Measurements from ENCODE around the gene POLR3H. TPM values are rescaled to one million over a fixed set of nuclear protein-coding genes. Genes with fewer than 3 reads are reported as not detected.

POLR3H gene
- total and polyA plus RNA-seq, 2 donors (not counting 3 experiments of a cell fraction or from before 2014, with no cell fraction given): 31.2 to 39.4 TPM

DNA sequence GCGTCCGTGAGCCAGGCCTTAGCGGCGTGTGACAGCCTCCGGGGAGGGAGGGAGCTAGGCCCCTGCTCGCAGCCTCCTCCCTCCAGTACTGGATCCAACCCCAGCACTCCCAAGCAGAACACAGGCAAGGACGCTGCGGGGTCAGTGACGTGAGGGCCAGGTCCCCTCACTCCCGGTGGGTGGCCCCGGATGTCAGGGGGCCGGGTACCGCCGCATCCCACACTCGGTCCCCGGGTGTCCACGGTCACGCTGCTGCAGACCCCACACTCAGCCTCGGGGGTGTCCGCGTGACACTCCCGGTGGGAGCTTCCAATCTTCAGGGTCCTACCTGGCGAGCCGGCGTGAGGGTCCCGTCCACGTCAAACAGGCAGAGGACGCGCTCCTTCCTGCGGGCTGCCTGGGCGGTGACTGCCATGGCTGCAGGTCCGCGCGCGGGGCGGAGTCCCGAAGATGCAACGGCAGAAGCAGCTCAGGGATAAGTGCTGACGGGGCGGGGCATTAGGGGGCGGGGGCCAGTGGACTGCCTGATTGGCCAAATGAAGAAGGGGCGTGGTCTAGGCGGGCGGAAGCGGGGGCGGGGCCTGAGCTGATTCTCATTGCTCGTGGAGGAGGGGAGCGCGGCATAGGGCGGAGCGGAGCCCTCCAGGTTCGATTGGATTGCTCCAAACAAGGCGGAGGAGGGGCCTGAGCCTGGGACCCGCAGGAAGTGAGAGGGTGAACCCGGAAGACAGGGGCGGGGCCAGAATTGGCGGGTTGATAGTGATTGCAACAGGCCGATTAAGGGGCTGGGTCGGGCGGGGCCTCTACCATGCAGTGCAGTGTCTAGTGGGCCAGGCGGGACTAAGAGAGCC, 45.3 kb upstream of the POLR3H start, which contains the start of gene PMM1:
TSS of gene PMM1 (minus strand) at position 450 of the 851 bp plus-strand sequence. CDS start at position 415, 35 bp downstream.
- no peaks in the 10 kb centered on the region for H3K27me3 ChIP-seq (ENCODE audit: control insufficient read depth in 2 of 2, insufficient read depth in 2 of 2, low read length in 2 of 2)
- ChIA-PET POLR2A (interaction anchor here (0.5 to 1.9 kb wide), 12 partner anchors 8 to 1549 kb away, joined by 3 to 9 read pairs (median 4); partner anchors contain the start of genes DESI1, POLR3H and XRCC6), CTCF (interaction anchor here (0.7 to 3.7 kb wide), 19 partner anchors 8 to 186 kb away, joined by 3 to 35 read pairs (median 6); partner anchors contain the start of genes DESI1, POLR3H and XRCC6)
- H3K4me2 ChIP-seq (ENCODE audit: insufficient read depth, low read length): peak within 1 kb of the TSS; percentile 57
- peaks cover 6% of the 10 kb centered on the region for H3K4me1 ChIP-seq (ENCODE audit: control insufficient read depth, extremely low read depth, insufficient read depth, low read length)
- H4K20me1 ChIP-seq (replicated peaks; ENCODE audit: control insufficient read depth, extremely low read depth, insufficient read depth, low read length): no peaks in the 10 kb centered on the region
- peak within 1 kb of the TSS; percentile 25 to 70 (median 54) for H3K4me3 ChIP-seq (replicated peaks in 1 of 3; ENCODE audit: insufficient read depth in 1 of 3, low read depth in 1 of 3, low read length in 3 of 3)
- peak within 1 kb of the TSS; percentile 30 for H3K27ac ChIP-seq (ENCODE audit: insufficient read depth, low read depth, low read length)
- no peaks in the 10 kb centered on the region for H3K36me3 ChIP-seq (ENCODE audit: control insufficient read depth in 2 of 2, extremely low read depth in 1 of 2, insufficient read depth in 2 of 2, low read length in 2 of 2)
- H3K9ac ChIP-seq (replicated peaks; ENCODE audit: extremely low read depth, insufficient read depth, low read length): peak within 1 kb of the TSS; percentile 55
- intact Hi-C loops (cut with micrococcal nuclease): loop anchor here (1.0 kb wide), 1 partner anchor 45 kb away; the partner anchor contains the start of gene POLR3H
- H3K79me2 ChIP-seq (ENCODE audit: control insufficient read depth, insufficient read depth, low read length): peaks cover 2% of the 10 kb centered on the region
- H3K9me3 ChIP-seq (replicated peaks; ENCODE audit: control insufficient read depth, insufficient read depth, low read length): no peaks in the 10 kb centered on the region
- H2AFZ ChIP-seq (ENCODE audit: low read depth, low read length): peak within 1 kb of the TSS; percentile 82
- dilution Hi-C loops (cut with MboI; ENCODE audit: extremely low pct_ligation_motif_present, low sequenced_read_pairs): no loop called here
- no peaks in the 10 kb centered on the region for H3K9me1 ChIP-seq (replicated peaks; ENCODE audit: control insufficient read depth, extremely low read depth, insufficient read depth, low read length)
- FAIRE-seq (peak; percentile 99), DNase-seq (ENCODE audit: low read depth, low spot score) (peak; percentile 100)
- TF ChIP-seq POLR2A (IDR thresholded peaks at IDR 0.05; ENCODE audit: low read depth, low read length) (peak; percentile 65), GATA2 (IDR thresholded peaks at IDR 0.05; ENCODE audit: insufficient read depth, insufficient read length, low read depth, low read length) (no peak)
- BruUV-seq (replicated peaks): TSS peak; percentile 13

DNA sequence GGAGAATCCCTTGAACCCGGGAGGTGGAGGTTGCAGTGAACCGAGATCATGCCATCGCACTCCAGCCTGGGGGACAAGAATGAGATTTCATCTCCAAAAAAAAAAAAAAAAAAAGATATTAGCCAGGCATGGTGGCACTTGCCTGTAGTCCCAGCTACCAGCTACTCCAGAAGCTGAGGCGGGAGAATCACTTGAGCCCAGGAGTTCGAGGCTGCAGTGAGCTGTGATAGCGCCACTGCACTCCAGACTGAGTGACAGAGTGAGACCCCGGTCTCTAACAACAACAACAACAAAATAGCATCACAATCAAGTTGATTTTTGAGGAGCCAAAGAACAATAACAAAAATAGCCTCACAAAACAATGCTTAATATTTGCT, 43.1 kb upstream of the POLR3H start:
- H3K4me2 ChIP-seq (ENCODE audit: insufficient read depth, low read length): no peak overlapping the region
- H3K9me3 ChIP-seq (replicated peaks; ENCODE audit: control insufficient read depth, insufficient read depth, low read length): no peaks in the 10 kb centered on the region
- H3K79me2 ChIP-seq (ENCODE audit: control insufficient read depth, insufficient read depth, low read length): peaks cover 2% of the 10 kb centered on the region
- ChIA-PET CTCF (interaction anchor here (1.3 kb wide), 1 partner anchor 44 kb away, joined by 3 read pairs; no protein-coding TSS in a partner anchor), POLR2A (no interaction called here)
- H3K9me1 ChIP-seq (replicated peaks; ENCODE audit: control insufficient read depth, extremely low read depth, insufficient read depth, low read length): no peaks in the 10 kb centered on the region
- BruUV-seq (replicated peaks): no TSS peak
- H3K27me3 ChIP-seq (ENCODE audit: control insufficient read depth in 2 of 2, insufficient read depth in 2 of 2, low read length in 2 of 2): no peaks in the 10 kb centered on the region
- H3K4me3 ChIP-seq (replicated peaks in 1 of 3; ENCODE audit: insufficient read depth in 1 of 3, low read depth in 1 of 3, low read length in 3 of 3): no peak overlapping the region
- no peak for FAIRE-seq
- no peak overlapping the region for H3K9ac ChIP-seq (replicated peaks; ENCODE audit: extremely low read depth, insufficient read depth, low read length)
- no peak for DNase-seq (ENCODE audit: low read depth, low spot score)
- no peaks in the 10 kb centered on the region for H3K36me3 ChIP-seq (ENCODE audit: control insufficient read depth in 2 of 2, extremely low read depth in 1 of 2, insufficient read depth in 2 of 2, low read length in 2 of 2)
- H2AFZ ChIP-seq (ENCODE audit: low read depth, low read length): no peak overlapping the region
- TF ChIP-seq GATA2 (IDR thresholded peaks at IDR 0.05; ENCODE audit: insufficient read depth, insufficient read length, low read depth, low read length): no peak
- no peak for TF ChIP-seq EZH2 (IDR thresholded peaks at IDR 0.05; ENCODE audit: borderline replicate concordance, low read depth, low read length, severe bottlenecking)
- TF ChIP-seq, protein P1, sequence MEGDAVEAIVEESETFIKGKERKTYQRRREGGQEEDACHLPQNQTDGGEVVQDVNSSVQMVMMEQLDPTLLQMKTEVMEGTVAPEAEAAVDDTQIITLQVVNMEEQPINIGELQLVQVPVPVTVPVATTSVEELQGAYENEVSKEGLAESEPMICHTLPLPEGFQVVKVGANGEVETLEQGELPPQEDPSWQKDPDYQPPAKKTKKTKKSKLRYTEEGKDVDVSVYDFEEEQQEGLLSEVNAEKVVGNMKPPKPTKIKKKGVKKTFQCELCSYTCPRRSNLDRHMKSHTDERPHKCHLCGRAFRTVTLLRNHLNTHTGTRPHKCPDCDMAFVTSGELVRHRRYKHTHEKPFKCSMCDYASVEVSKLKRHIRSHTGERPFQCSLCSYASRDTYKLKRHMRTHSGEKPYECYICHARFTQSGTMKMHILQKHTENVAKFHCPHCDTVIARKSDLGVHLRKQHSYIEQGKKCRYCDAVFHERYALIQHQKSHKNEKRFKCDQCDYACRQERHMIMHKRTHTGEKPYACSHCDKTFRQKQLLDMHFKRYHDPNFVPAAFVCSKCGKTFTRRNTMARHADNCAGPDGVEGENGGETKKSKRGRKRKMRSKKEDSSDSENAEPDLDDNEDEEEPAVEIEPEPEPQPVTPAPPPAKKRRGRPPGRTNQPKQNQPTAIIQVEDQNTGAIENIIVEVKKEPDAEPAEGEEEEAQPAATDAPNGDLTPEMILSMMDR (IDR thresholded peaks at IDR 0.05; ENCODE audit: extremely low read depth in 1 of 2, insufficient read depth in 1 of 2, low read depth in 1 of 2, low read length in 2 of 2): no peak
- TF ChIP-seq JUN (IDR thresholded peaks at IDR 0.05; ENCODE audit: borderline replicate concordance, insufficient read depth, insufficient read length, low read depth): no peak
- TF ChIP-seq POLR2A (IDR thresholded peaks at IDR 0.05; ENCODE audit: low read depth, low read length): no peak
- TF ChIP-seq MYC (IDR thresholded peaks at IDR 0.05; ENCODE audit: low read depth, low read length): no peak
- TF ChIP-seq POLR2AphosphoS5 (IDR thresholded peaks at IDR 0.05; ENCODE audit: insufficient read depth, low read depth, low read length): no peak
- no peak for TF ChIP-seq FOS (IDR thresholded peaks at IDR 0.05; ENCODE audit: borderline replicate concordance, insufficient read depth, low read length)
- TF ChIP-seq MAX (IDR thresholded peaks at IDR 0.05; ENCODE audit: insufficient read depth, insufficient read length): no peak
- dilution Hi-C loops (cut with MboI; ENCODE audit: extremely low pct_ligation_motif_present, low sequenced_read_pairs): no loop called here
- no peaks in the 10 kb centered on the region for H4K20me1 ChIP-seq (replicated peaks; ENCODE audit: control insufficient read depth, extremely low read depth, insufficient read depth, low read length)
- peaks cover 6% of the 10 kb centered on the region for H3K4me1 ChIP-seq (ENCODE audit: control insufficient read depth, extremely low read depth, insufficient read depth, low read length)
- no peak overlapping the region for H3K27ac ChIP-seq (ENCODE audit: insufficient read depth, low read depth, low read length)
- intact Hi-C loops (cut with micrococcal nuclease): no loop called here

Data from endothelial cell of umbilical vein (primary cell).